HEK293 (cell line): Measurements from ENCODE around the gene TMEM259.

Experiments used
- CTCF ChIA-PET: fragments of 350-600 bp; formaldehyde crosslinking; extraction: SDS; loops from one replicate; lab custom pipeline; 2021; ENCODE audit warnings: antibody characterized with exemption; lab: Yijun Ruan, JAX
- POLR2A ChIA-PET: fragments of 300-600 bp; formaldehyde crosslinking; extraction: SDS; loops from one replicate; lab custom pipeline; 2020; ENCODE audit warnings: antibody characterized with exemption, inconsistent platforms; lab: Yijun Ruan, JAX
- H3K27ac ChIP-seq: fragments of 200-500 bp; sonication (Bioruptor generic); 2 replicates; pipeline ENCODE4 v1.5.1; 2014; ENCODE audit warnings: low read depth, low read length, control low read depth, inconsistent platforms; ENCODE audit errors: extremely low read depth
- H3K36me3 ChIP-seq, 2 experiments: fragments of 200-500 bp in 1 of 2; sonication (Bioruptor generic) in 1 of 2; 1 replicate in 1 of 2; 2 replicates in 1 of 2; pipeline ENCODE4 v1.5.1; 2014 to 2017; ENCODE audit warnings: inconsistent platforms in 2 of 2, low read length in 2 of 2; ENCODE audit not compliant: control insufficient read depth in 2 of 2, insufficient read depth in 1 of 2
- H3K4me1 ChIP-seq: fragments of 200-500 bp; sonication (Bioruptor generic); 2 replicates; pipeline ENCODE4 v1.5.1; 2014; ENCODE audit warnings: mild to moderate bottlenecking, low read length, inconsistent platforms; ENCODE audit not compliant: control insufficient read depth, insufficient read depth
- H3K4me3 ChIP-seq: 2 replicates; pipeline ENCODE4 v1.5.1; 2011; ENCODE audit warnings: low read depth, mild to moderate bottlenecking, control low read depth, low read length, moderate library complexity
- H3K9me3 ChIP-seq: fragments of 200-500 bp; sonication (Bioruptor generic); 2 replicates; pipeline ENCODE4 v1.5.1; 2014; ENCODE audit warnings: low read depth, low read length, inconsistent platforms; ENCODE audit not compliant: control insufficient read depth, insufficient read depth
- HIC1 ChIP-seq: fragments of 450-650 bp; formaldehyde crosslinking; IDR thresholded peaks from 2 replicates; pipeline ENCODE4 v1.5.1; 2016; ENCODE audit warnings: missing biosample characterization, missing genetic modification characterization
- KLF9 ChIP-seq: fragments of 450-650 bp; formaldehyde crosslinking; IDR thresholded peaks from 2 replicates; pipeline ENCODE4 v1.5.1; 2016; ENCODE audit warnings: missing biosample characterization, missing genetic modification characterization, low read depth
- PATZ1 ChIP-seq: fragments of 450-650 bp; formaldehyde crosslinking; IDR thresholded peaks from 2 replicates; pipeline ENCODE4 v1.5.1; 2016; ENCODE audit warnings: missing biosample characterization, missing genetic modification characterization
- SCRT2 ChIP-seq: fragments of 450-650 bp; formaldehyde crosslinking; IDR thresholded peaks from 2 replicates; pipeline ENCODE4 v1.5.1; 2016; ENCODE audit warnings: missing biosample characterization, missing genetic modification characterization
- ZNF174 ChIP-seq: fragments of 450-650 bp; formaldehyde crosslinking; IDR thresholded peaks from 2 replicates; pipeline ENCODE4 v1.5.0; 2017; ENCODE audit warnings: missing biosample characterization, mild to moderate bottlenecking, missing genetic modification characterization
- ZNF202 ChIP-seq: fragments of 450-650 bp; formaldehyde crosslinking; IDR thresholded peaks from 2 replicates; pipeline ENCODE4 v1.5.1; 2016; ENCODE audit warnings: missing biosample characterization, missing genetic modification characterization, borderline replicate concordance
- ZNF23 ChIP-seq: fragments of 450-650 bp; formaldehyde crosslinking; IDR thresholded peaks from 2 replicates; pipeline ENCODE4 v1.5.1; 2016; ENCODE audit warnings: missing biosample characterization, missing genetic modification characterization, borderline replicate concordance
- ZNF248 ChIP-seq: fragments of 450-650 bp; formaldehyde crosslinking; IDR thresholded peaks from 2 replicates; pipeline ENCODE4 v1.5.1; 2017; ENCODE audit warnings: missing biosample characterization, missing genetic modification characterization
- ZNF280D ChIP-seq: fragments of 450-650 bp; formaldehyde crosslinking; IDR thresholded peaks from 2 replicates; pipeline ENCODE4 v1.5.1; 2016; ENCODE audit warnings: missing biosample characterization, missing genetic modification characterization
- ZNF324 ChIP-seq: fragments of 450-650 bp; formaldehyde crosslinking; IDR thresholded peaks from 2 replicates; pipeline ENCODE4 v1.5.1; 2016; ENCODE audit warnings: missing biosample characterization, missing genetic modification characterization
- ZNF580 ChIP-seq: fragments of 450-650 bp; formaldehyde crosslinking; IDR thresholded peaks from 2 replicates; pipeline ENCODE4 v1.5.1; 2016; ENCODE audit warnings: missing biosample characterization, missing genetic modification characterization
- ZNF645 ChIP-seq: fragments of 450-650 bp; formaldehyde crosslinking; IDR thresholded peaks from 2 replicates; pipeline ENCODE4; 2016; ENCODE audit warnings: missing biosample characterization, missing genetic modification characterization
- ZNF776 ChIP-seq: fragments of 450-650 bp; formaldehyde crosslinking; IDR thresholded peaks from 2 replicates; pipeline ENCODE4 v1.5.0; 2017; ENCODE audit warnings: missing biosample characterization, missing genetic modification characterization, borderline replicate concordance
- ZSCAN16 ChIP-seq: fragments of 450-650 bp; formaldehyde crosslinking; IDR thresholded peaks from 2 replicates; pipeline ENCODE4 v1.5.1; 2016; ENCODE audit warnings: missing biosample characterization, missing genetic modification characterization
- ZSCAN18 ChIP-seq: fragments of 450-650 bp; formaldehyde crosslinking; IDR thresholded peaks from 2 replicates; pipeline ENCODE4 v1.5.1; 2016; ENCODE audit warnings: missing biosample characterization, missing genetic modification characterization

TMEM259 gene

GRCh38 chr19:972281-972680 is 48.6 kb downstream of the TMEM259 start:
- no peak overlapping the region for H3K4me3 ChIP-seq
- H3K36me3 ChIP-seq: peaks cover 8 to 38% of the 10 kb centered on the region in 2 experiments
- H3K27ac ChIP-seq: no peak overlapping the region
- ChIA-PET POLR2A (no interaction called here), CTCF (interaction anchor here (0.8 to 1.2 kb wide), 2 partner anchors 10 to 12 kb away, joined by 4 to 8 read pairs; partner anchors contain the start of gene WDR18)
- H3K9me3 ChIP-seq: no peaks in the 10 kb centered on the region
- H3K4me1 ChIP-seq: no peaks in the 10 kb centered on the region
- TF ChIP-seq ZNF580 (0 out of 2 replicates have a peak, but pooled peaks have one; percentile 26), SCRT2 (tag by site-specific recombination) (no peak), ZNF280D (peak; percentile 93), HIC1 (tag by site-specific recombination) (no peak), KLF9 (tag by site-specific recombination) (no peak), ZNF23 (tag by site-specific recombination) (no peak), PATZ1 (tag by site-specific recombination) (0 out of 2 replicates have a peak, but pooled peaks have one; percentile 22)

GRCh38 chr19:971795-972194 is 49.1 kb downstream of the TMEM259 start:
- H3K9me3 ChIP-seq: no peaks in the 10 kb centered on the region
- peaks cover 8 to 40% of the 10 kb centered on the region in 2 experiments for H3K36me3 ChIP-seq
- no peak overlapping the region for H3K4me3 ChIP-seq
- ChIA-PET CTCF (interaction anchor here (0.8 to 1.8 kb wide), 7 partner anchors 10 to 47 kb away, joined by 3 to 19 read pairs (median 5); partner anchors contain the start of gene WDR18), POLR2A (no interaction called here)
- H3K4me1 ChIP-seq: no peaks in the 10 kb centered on the region
- H3K27ac ChIP-seq: no peak overlapping the region
- TF ChIP-seq ZSCAN16 (tag by site-specific recombination): no peak
- no peak for TF ChIP-seq ZNF776 (tag by site-specific recombination)
- no peak for TF ChIP-seq ZNF645
- TF ChIP-seq ZSCAN18 (tag by site-specific recombination): no peak
- no peak for TF ChIP-seq ZNF248 (tag by site-specific recombination)
- no peak for TF ChIP-seq ZNF174 (tag by site-specific recombination)
- TF ChIP-seq ZNF324 (tag by site-specific recombination): no peak
- no peak for TF ChIP-seq ZNF202 (tag by site-specific recombination)
